MV-4-11 (cell line): ENCODE measurements around the gene KIF16B.

Experiments used
- DNase-seq: peaks from one replicate; lab custom pipeline; 2025; lab: John Stamatoyannopoulos, UW

Gene KIF16B

DNA sequence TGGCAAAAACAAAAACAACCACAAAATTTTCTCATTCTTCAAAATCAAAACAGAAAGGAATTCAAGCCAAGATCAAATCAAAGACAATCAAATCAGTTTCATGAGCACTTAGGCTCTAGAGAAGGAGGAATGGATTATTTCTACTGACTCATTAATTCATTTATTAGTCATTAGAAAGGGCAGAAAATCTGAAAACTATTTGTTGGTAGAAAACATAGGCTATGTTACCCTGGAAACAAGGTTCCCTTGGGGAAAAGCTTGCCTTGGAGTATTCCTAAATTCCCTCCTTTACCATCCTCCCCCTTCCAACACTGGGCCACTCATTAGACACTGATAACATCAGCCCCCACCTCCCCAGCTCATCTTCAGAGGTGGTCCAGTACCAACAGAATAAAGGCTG is 17.5 kb downstream of the KIF16B start:
- DNase-seq = no peak

DNA sequence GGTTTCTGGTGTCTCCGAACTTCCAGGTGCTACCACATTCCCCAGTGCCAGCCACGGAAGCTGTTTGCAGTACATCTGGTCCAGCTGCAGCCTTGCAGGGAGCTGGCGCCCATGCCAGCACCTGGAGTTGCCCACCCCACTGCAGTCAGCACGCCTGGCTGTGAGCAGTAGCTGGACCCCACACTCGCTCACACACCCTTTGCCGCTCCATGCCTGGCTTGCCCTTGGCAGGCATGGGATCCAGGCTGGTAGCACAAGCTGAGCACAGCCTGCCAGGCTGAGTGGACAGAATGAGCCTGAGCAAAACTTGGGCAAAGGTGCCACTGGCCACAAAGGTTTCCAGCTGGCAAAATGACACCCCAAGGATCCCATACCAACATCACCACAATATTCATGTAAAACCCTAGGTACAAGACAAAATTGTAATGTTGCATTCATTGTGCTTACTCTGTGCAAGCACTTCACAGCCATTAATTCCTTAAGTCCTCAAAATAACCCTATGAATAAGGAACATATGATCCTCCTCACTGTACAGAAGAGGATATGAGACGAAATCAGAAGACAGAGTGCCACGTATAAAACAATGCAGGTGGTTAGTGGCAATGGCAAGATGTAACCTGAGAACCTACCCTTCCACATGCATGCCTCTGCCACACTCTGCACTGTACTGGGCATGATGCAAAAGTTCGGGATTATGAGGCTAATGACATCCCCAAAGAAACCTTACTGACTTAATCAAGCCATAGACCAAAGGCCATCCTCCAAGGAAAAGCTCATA is 18.3 kb downstream of the KIF16B start:
- DNase-seq = no peak

DNA sequence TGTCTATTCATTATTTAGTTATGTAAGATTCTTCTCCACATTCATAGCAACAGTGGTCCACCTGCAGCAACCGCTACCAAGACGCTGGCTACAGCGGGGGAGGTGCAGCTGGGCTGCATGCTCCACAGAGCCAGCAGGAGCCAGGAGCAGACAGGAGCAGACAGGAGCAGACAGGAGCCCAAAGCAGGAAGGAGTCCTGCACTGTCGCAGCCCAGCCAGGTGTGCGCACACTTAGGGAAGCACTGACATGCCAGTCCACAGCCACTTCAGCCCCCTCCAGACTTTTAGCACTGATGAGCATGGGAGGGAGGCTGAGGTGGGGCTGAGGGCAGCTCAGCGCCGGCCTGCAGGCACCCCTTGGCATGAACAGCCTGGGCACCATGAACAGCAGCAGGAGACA is 19.6 kb downstream of the KIF16B start:
- no peak for DNase-seq

DNA sequence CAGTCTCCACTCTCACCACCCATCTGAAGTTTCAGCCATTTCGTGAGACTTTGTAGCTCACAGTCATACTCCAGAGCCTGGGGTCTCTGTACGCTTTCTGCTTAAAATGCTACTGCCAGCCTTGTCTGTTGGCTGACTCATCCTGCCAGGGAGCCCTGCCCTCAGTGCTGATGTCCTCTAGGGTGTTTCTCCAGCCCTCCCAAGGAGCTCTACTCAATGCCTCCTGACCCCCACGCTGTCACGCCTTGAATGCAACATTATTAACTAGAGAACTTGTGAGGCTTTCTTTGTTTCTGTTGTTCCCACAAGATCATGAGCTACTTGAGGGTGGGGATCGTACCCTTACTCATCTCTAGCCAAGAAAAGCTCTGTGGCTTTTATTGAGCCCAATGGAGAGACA is 20.1 kb downstream of the KIF16B start:
- no peak for DNase-seq

DNA sequence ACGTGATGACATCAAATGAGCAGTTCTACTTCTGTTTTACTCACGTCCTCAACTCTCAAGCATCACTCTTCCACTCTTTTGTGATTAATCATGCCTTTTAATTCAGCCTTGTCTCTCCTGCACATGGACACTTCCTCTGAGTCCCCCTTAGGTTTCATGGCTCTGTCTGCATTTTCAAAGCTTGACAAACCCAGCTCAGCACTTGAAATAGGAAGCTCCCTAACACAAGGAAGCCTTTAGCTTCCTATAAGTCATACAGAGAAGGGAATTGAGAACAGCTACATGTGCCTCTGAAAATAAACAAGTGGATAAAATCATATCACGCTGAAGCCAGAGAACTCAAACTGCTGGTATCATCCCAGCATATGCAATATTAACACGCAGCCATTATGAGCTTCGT is 21.2 kb downstream of the KIF16B start:
- DNase-seq = peak; percentile 21

DNA sequence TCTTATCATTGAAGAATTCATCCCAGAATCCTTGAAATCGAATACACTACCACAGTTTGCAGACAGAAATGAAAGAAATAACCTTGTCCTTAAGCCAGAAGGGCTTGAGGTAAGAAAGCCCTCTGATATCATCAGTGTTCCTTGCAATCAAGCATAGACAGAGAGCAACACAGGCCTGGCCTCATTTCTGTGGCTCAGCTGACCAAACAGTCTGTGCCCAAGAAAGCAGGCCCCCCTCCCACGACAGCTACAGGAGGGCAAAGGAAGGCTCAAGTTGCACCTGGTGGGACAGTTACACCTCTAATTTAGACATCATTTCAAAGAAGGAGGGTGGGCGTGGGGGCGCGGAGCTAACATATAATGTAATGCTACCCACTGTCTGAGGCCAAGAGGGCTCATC is 21.6 kb downstream of the KIF16B start:
- DNase-seq = no peak

DNA sequence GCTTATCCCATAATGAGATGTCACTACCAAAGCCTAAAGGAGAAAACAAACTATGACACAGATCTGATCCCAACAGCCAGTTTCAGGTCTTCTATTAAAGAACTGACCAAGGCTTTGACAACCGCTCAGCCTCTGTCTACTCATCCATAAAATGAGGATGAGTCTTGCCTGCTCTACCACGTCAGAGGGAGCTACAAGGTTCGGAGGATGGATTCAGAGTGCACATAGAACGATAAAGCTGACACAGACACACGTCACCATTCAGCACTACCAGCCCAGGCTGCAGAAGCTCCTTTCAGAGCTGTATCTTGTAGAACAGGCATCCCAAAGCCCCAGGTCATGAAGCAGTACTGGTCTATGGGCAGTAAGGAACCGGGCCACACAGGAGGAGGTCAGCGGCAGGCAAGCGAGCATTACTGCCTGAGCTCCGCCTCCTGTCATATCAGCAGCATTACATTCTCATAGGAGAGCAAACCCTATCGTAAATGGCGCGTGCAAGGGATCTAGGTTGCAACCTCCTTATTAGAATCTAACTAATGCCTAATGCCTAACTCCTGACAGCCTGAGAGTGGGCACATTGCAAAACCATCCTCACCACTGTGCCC is 25.1 kb downstream of the KIF16B start:
- DNase-seq = no peak

DNA sequence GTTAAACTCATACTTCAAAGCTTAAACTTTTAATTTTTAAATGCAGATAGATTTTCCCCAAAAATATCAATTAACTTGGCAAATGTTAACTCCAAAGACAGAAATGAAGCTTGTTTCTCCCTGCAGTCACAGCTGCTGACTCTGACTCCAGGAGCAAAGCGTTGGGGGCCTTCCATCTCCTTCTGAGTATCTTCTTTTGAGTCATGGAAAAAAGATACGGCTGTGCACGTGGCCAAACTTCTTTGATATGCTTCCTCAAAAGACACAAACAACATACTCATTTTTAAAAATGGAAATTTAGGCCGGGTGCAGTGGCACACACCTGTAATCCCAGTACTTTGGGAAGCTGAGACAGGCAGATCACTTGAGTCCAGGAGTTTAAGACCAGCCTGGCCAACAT is 28.3 kb downstream of the KIF16B start:
- DNase-seq = no peak

DNA sequence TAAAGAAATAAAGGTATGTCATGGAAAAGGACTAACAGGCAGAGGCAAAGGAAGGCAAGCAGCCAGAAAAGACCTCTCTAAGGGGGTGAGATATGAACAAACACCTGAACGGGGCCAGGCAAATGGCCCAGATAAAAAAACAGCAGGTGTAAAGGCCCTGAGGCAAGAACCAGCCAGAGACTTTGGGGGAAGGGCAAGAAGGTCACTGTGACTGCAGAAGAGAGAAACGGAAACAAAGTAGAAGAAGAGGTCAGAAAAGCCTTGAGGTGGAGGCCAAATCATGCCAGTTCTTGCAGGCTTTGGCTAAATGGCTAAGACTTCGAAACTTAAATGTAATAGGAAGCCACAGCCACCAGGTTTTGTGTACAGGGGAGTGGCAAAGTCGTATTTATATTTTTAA is 30.8 kb downstream of the KIF16B start:
- DNase-seq = no peak

DNA sequence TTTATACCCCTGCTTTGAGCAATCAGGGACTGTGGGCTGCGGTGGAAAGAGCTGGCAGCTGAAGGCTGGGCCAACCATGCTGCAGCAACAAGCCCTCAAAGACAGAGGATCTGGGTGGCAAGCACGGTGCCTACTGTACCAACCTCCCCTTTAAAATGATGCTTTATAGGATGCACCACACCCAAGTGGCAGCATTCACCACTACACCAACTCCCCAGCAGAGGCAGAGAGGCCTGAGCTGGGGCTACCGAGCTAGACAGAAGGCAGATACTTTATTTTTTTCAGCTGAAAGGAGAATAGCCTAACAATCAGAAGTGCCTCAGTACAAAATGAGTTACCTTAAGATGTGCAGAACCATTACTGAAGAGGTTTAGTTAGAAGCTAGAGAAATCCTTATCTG is 31.4 kb downstream of the KIF16B start:
- no peak for DNase-seq

DNA sequence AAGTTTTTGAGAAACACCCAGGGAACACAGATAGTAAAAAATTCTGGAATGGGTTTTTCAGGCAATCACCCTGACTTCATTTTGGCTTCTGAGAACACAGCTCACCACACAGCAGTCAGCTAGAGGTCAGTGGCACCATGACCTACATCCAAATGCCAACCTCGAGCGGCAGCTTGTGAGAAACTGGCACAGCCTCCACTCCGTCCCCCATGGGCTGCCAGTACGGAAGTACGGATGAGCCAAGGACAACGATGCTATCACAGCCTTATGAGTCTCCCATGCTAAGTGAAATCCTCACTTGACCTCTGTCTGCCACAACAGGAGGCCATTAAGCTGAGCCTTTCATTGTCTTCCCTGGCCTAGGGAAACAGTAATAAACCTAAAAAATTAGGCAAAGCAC is 32.0 kb downstream of the KIF16B start:
- no peak for DNase-seq

DNA sequence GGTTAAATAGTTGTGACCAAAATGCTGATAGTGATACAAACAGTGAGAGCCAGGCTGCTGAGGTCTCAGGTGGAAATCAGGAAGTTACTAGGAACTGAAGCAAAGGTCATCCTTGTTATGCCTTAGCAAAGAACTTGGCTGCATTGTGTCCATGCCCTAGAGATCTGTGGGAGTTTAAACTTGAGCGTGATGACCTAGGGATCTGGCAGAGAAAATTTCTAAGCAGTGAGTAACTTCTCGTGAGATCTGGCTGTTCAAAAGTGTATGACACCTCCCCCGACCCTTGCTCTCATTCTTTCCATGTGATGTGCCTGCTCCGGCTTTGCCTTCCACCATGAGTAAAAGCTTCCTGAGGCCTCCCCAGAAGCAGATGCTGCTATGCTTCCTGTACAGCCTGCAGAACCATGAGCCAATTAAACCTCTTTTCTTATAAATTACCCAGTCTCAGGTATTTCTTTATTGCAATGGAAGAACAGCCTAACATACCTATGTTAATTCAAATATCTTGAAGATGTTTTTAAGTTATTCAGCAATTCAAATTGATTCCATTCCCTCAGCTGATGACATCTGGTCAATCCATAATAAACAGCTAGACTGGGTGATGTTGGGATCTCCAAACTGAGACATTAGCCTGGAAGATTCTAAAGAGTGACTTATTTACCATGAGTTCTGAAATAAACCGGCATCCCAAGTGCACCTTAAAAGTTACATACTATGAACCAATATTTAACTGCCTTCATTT is 33.8 kb downstream of the KIF16B start:
- DNase-seq = no peak

DNA sequence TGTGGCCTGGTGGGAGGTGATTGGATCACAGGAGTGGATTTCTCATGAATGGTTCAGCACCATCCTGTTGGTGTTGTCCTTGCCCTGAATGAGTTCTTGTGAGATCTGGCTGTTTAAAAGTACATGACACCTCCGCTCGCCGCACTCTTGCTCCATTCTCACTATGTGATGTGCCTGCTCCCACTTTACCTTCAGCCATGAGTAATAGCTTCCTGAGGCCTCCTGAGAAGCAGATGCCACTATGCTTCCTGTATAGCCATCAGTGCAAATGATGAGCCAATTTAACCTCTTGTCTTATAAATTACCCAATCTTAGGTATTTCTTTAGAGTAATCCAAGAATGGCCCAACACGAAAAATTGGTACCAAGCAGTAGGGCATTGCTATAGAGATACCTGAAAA is 34.5 kb downstream of the KIF16B start:
- DNase-seq = no peak

DNA sequence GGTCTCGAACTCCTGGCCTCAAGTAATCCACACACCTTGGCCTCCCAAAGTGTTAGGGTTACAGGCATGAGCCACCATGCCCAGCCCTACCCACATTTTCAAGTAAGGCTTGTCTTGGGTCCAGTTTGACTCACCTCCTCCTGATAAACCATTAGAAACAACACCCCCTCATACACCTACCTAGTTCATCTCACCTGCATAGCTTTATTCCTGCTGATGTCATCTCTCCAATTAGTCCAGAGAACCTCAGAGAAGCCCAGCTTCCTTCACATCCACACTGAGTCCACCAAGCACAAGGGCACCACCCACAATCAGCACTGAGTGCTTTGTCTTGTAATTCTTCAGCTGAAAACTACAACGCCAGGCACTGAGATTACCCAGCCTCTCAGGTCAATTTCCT is 35.3 kb downstream of the KIF16B start:
- DNase-seq = no peak

DNA sequence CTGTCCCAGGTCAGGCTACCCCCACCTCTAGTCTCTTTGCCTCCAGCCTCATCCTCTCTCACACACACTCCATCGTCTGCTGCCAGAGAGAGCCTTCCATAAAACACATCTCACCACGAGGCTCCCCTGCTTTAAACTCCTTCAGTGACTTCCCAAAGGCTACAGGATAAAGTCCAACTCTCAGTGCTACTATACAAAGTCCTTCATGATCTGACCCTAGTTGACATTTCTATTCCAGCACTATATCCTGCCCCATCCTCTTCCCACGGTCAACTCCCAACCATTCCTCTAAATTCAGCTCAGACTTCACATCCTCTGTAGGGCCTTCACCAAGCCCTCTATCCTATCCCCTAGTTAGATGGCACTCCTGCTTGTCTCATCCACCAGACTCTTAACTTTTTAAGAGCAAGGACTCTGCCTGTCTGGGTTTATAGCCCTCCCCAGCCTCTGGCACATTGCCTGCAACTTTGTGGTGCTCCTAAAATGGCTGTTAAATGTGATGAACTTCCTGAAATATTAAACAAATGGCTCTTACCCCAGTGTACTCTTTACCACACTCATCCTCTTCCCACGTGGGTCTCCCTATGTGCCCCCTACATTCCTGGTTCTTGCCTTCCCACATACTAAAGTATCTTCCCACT is 36.1 kb downstream of the KIF16B start:
- DNase-seq = peak; percentile 45

DNA sequence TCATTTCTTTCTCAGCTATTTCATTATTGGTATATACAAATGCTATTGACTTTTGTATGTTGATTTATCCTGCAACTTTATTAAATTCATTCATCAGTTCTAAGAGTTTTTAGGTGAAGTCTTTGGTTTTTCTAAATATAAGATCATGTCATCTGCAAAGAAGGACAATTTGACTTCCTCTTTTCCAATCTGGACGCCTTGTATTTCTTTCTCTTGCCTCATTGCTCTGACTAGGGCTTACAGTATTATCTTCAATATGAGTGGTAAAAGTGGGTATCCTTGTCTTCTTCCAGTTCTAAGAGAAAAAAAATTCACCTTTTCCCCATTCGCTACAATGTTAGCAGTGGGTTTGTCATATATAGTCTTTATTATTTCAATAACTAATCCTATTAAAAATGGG is 38.0 kb downstream of the KIF16B start:
- peak; percentile 55 for DNase-seq

DNA sequence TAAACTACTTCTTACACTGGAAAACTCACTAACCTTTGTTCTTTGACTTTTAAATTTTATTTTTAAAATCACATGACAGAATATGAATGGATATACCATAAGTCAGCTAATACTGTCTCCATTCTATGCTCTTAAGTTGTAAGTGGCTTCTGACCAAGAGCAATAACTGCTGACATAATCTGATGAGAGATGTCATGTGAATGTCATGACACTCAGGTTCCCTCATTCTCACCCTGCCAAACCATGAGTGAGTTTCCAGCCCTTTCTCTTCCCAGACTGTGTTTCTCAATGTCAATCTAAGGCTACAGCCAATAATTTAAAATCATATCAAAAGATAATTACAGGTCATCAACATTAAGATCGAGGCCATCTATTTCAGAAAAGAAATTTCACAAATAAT is 39.7 kb downstream of the KIF16B start:
- no peak for DNase-seq

DNA sequence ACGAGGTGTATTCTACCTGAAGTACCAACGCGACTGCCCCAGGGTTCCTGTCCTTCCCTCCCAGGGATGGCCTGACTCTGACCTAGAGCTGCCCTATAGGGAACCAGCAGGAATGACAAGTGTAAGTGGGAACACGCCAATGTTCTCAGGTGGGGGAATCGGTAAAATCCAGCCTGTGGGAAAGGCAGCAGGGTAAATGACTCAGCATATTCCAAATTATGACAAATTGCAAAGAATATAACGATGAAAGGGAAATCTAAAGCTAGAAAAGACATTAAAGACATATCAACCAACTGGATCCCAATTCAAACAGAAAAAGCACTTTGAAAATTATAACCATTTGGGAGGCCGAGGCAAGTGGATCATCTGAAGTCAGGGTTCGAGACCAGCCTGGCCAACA is 41.8 kb downstream of the KIF16B start:
- DNase-seq = no peak

DNA sequence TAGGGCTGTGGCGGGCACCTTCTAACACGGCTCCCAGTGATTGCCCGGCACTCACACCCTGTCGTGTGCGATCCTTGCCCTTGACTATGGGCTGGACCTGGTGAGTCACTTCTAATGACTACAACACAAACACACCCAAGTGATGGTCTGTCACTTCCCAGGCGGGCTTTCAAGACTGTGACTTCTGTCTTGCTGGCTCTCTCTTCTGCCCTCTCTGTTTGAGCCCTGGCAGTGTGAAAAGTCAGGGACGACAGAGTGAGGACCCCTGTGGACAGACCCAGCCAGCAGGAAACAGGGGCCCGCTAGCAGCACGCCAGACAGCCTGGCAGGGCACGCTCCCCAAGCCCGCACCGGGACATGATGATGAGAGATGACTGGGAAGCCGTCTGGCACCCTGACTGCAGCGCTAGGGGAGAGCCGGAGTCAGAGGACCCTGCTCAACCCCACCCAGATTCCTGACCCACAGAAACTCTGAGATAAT is 43.0 kb downstream of the KIF16B start:
- no peak for DNase-seq

DNA sequence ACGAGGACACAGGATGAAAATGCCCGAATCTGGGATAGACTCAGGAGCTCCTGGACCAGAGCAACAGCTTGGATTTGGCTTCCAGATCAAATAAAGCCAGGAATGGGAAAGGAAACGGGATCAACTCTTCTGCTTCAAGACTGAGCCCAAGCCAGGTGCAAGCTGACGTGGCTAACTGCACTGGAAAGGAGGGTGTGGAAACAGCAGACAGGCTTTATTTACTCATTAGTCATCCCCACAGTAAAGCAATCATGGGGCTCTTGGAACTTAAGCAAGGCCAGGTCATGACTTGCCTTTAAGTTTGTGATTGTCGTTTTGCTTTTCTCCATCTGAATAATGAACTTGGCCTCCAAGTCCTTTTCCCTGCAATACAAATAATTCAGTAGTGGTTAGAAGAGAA is 45.2 kb downstream of the KIF16B start:
- DNase-seq = peak; percentile 71

DNA sequence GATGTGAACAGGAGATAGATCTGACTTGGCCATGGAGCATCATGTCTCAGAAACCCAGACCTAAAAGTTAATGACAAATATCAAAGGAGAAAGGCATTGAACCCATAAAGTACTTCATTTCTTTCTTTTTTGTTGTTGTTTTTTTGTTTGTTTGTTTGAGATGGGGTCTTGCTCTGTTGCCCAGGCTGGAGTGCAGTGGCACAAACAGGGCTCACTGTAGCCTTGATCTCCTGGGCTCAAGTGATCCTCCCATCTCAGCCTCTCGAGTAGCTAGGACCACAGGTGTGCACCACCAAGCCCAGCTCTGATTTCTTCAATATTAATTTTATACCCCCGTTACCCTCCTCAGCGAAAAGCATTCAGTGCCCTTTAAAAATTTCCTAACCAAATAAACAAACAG is 45.8 kb downstream of the KIF16B start:
- no peak for DNase-seq
